ENCODE data around the gene TCF4. TPM values are rescaled to one million over a fixed set of nuclear protein-coding genes. Genes with fewer than 3 reads are reported as not detected.

Gene TCF4
- total and polyA plus RNA-seq, 2 of the 13 experiments (the other 11 are each of a cell fraction or from before 2014, with no cell fraction given) = not detected

- TF ChIP-seq KIAA2018 (CRISPR knock-in tag; IDR thresholded peaks at IDR 0.05; ENCODE audit: borderline replicate concordance) (no peak), ZIK1 (CRISPR knock-in tag; IDR thresholded peaks at IDR 0.05; ENCODE audit: borderline replicate concordance, low read depth) (no peak), POGK (CRISPR knock-in tag; conservative IDR thresholded peaks at IDR 0.05) (no peak), CAMTA2 (CRISPR knock-in tag; IDR thresholded peaks at IDR 0.05; ENCODE audit: borderline replicate concordance) (no peak), REPIN1 (CRISPR knock-in tag; IDR thresholded peaks at IDR 0.05; ENCODE audit: borderline replicate concordance, low read depth) (no peak), RNF219 (CRISPR knock-in tag; IDR thresholded peaks at IDR 0.05) (no peak)
Measured at GRCh38 chr18:55444536-55444935, 143.5 kb downstream of the TCF4 start (continued).

Data from HepG2 (cell line).